ENCODE results near the gene DNER.

DNA sequence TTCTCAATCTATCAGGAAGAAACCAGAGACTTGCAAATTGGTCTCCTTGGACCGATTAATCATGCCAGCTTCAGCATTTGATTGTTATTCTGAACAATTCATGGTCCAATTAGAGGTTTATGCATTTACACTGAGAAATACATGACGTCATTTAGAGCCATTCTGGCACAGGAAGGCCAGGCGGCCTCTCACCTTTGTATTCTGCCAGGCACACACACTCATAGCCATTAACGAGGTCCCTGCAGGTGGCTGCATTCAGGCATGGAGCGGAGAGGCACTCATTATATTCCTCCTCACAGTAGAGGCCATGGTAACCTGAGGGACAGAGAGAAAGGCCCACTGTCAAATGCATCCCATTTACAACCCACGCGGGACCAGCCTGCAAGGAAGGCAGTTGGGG lies 296.4 kb downstream of the DNER start:
- TF ChIP-seq POLR2AphosphoS5 (IDR thresholded peaks at IDR 0.05) (no peak), POLR2A (IDR thresholded peaks at IDR 0.05) (no peak)

All from breast epithelium (tissue), 3 donors.